NCI-H2029 (cell line): ENCODE results near the gene MGAT4D.
"Not testable (repeated sequence)": the region's sequence is repeated elsewhere in the genome, so short reads cannot be mapped to it uniquely, and the experiment has no call there.

ENCODE experiments used
- DNase-seq: peaks from one replicate; lab custom pipeline; 2025; lab: John Stamatoyannopoulos, UW

Gene MGAT4D

DNA sequence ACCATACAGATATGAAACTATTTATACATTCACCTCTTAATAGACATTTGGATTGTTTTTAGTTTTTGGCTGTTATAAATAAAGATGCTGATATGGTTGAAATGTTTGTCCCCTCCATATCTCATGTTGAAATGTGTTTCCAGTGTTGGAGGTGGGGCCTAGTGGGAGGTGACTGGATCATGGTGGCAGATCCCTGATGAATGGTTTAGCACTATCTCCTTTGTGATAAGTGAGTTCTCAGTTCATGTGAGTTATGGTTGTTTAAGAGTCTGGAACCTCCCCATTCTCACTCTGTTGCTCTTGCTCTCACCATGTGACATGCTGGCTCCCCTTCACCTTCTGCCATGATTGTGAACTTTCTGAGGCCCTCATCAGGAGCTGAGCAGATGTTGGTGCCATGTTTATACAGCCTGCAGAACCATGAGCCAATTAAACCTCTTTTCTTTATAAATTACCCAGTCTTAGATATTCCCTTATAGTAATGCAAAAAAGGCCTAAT lies 58.4 kb downstream of the MGAT4D start:
- DNase-seq = no peak

DNA sequence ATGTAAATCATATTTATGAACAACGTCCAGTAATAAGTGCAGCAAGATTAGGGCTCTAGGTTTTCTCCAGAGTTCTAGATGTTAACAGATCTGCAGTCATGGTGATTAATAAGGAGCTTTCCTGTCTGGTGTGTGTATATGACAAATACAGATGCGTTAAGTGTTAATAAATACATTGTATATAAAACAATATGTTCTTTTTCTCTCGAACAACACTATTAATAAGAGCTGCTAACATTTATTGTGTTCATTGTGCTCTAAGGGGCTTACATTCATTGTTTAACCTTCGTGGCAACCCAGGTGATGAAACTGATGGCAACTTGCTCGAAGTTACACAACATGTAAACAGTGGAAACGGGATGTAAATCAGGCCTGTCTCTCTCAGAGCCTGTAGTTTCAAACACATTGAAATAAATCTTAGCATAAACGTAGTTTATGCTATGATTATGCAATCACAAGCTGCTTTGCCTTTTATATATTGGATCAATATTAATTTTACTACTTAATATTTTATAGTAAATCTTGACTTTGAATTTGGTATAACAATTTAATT lies 70.1 kb downstream of the MGAT4D start:
- no peak for DNase-seq

DNA sequence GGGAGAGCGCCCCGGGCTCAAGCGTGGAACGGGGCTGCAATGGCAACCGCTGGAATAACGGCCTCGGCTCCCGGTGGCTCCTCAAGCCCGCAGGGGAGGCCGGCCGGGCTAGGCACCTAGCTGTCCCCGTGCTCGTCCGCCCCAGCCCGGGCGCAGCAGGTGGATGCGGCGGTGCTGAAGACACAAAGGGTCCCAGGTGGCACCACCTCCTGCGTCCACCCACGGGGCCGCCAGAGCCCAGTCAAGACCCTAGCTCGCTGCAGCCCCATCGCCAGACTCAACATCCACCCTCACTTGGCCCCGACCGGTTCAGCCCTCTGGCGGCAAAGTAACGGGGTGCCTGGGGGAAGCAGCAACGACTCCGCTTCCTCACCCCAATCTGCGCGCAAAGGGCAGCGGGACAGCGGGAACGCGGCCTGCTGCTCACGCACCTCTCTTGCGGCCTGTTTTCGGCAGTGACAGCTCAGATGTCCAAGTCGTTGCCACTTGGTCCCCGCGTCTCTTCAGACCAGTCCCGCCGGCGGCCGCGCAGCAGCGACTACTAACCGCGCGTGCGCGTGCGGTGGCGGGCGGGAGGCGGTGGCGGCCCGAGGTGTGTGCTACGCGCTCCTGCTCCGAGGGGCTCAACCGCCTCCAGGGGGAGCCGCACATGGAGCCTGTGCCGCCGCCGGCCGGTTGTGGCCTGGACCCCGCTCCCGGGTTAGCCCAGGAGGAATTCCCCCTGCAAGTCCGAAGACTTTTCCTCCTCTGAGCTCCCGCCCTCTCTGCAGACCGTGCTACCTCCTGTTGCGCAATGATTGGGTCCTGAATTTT lies 70.8 kb downstream of the MGAT4D start, which contains the start of gene CLGN:
Gene CLGN (minus strand): TSS at position 543 of the 813 bp plus-strand sequence. CDS start 14,570 bp downstream, outside the sequence.
- DNase-seq = peak; percentile 62

DNA sequence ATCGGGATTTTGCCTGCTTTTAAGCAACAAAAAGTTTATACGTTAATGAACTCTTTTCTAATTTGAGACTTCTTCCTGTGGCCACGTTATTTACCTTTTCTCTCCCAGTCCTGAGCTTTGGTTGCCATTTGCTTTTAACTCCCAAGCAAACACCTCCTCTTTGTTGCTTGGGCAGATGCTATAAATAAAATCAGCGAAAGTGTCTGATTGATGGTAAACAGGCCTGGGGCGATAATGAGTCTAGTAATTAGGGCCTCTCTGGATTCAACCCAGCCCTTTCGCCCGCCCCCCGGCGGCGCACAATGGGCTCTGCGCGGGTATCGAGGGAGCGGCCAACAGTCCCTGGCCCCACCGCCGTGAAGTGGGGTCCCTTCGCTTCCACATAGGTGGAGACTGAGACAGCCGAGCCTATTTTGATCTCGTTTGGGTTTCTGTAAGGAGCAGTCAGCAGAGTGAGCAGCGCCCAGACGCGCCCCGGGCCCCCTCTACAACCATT lies 71.4 kb downstream of the MGAT4D start:
- peak; percentile 20 for DNase-seq

GRCh38 chr4:140423106-140423505 lies 75.0 kb downstream of the MGAT4D start:
- no peak for DNase-seq

- DNase-seq = not testable (repeated sequence)
Observed at GRCh38 chr4:140413130-140413969, 84.7 kb downstream of the MGAT4D start.

DNA sequence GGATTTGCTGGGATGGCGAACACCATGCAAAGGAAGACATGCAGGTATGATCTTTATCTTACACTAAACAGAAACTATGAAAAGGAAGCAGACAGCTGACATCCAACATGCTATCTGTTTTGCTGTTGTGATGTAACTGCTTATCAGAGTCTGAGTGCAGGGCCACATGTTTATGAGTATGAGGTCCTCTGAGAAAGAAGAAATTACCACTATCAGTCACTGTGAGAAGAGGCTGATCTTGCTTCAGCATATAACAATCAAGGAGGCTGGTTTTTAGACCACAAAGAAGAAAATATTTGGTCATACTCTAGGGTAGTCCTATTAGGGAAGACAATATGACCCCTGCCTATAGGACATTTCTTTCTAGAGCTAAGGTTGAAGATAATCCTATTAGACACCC lies 89.1 kb downstream of the MGAT4D start:
- no peak for DNase-seq

DNA sequence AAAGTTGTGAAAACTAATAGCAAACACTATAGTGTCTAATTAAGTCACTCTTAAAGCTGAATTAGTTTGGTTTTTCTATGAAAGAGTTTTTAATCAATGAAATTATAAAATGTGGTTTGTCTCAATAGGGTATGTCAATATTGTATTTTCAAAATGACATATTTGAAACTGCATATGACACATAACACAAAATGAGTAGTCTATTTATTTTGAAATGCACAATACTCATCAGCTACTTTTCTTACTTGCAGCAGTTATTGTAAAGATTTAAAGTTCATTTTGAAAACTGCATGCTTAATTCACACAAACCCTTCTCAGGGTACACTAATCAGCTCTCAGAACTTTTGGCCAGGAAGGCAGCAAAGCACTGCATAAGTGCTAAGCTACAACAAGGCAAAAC lies 91.8 kb downstream of the MGAT4D start:
- DNase-seq = no peak

- DNase-seq = no peak
Observed at GRCh38 chr4:140400111-140400510, 98.0 kb downstream of the MGAT4D start.

DNA sequence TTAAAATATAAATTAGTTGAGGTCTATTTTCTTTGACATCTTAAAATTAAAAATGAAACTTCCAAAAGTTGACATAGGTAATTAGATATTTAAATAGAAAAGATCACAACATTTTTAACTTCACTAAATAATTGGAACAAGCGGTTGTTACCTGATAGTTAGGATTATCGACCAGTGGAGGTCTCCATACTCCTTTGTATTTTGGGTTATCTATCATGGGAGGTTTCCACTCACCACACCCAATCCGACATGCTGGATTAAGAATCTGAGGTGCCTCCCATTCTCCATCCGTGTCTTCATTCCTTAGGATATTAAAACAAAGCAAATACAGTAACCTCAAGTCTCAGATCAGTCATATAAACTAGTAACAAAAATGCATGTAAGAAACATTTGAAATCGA lies 102.4 kb downstream of the MGAT4D start:
- no peak for DNase-seq
